Measurements from ENCODE around the gene CDAN1. TPM values are rescaled to one million over a fixed set of nuclear protein-coding genes. Genes with fewer than 3 reads are reported as not detected.

The CDAN1 gene
- total and polyA plus RNA-seq, 2 of the 4 experiments (the other 2 are of a cell fraction): 4.7 to 5.6 TPM

- Histone ChIP-seq H4K20me1 (ENCODE audit: insufficient read depth, low read length) (no peaks in the 10 kb centered on the region), H3K4ac (ENCODE audit: low read depth, low read length) (no peak overlapping the region), H3K9me3 (ENCODE audit: control insufficient read depth, insufficient read depth, low read length) (no peaks in the 10 kb centered on the region), H3K56ac (ENCODE audit: extremely low read depth, insufficient read depth, low read length) (no peak overlapping the region), H3K9me1 (ENCODE audit: insufficient read depth, low read length) (peaks cover 21% of the 10 kb centered on the region; the same call in 1 of the 2 replicates), H4K91ac (ENCODE audit: insufficient read depth, low read depth, low read length) (no peak overlapping the region), H3K14ac (replicated peaks; ENCODE audit: low read depth, low read length) (no peak overlapping the region), H4K8ac (ENCODE audit: low read depth in 2 of 2, low read length in 2 of 2) (no peak overlapping the region), H3K4me2 (ENCODE audit: low read depth, low read length) (no peak overlapping the region), H3K27ac (ENCODE audit: insufficient read depth, low read length) (no peak overlapping the region), H3K36me3 (ENCODE audit: control insufficient read depth, insufficient read depth, low read length) (peaks cover 25% of the 10 kb centered on the region), H4K5ac (ENCODE audit: low read depth, low read length) (no peak overlapping the region), H2AFZ (replicated peaks; ENCODE audit: low read length, poor library complexity) (no peak overlapping the region), H3K23ac (ENCODE audit: low read depth, low read length) (no peak overlapping the region), H2BK15ac (ENCODE audit: low read depth, low read length) (no peak overlapping the region), H2BK120ac (ENCODE audit: low read depth, low read length) (no peak overlapping the region), H2AK9ac (replicated peaks; ENCODE audit: low read depth, low read length, poor library complexity) (no peak overlapping the region), H2BK20ac (ENCODE audit: low read depth, low read length) (no peak overlapping the region), H3K9ac (ENCODE audit: low read depth, low read length) (no peak overlapping the region), H3K4me3 (ENCODE audit: insufficient read depth, low read depth, low read length) (no peak overlapping the region), H2AK5ac (ENCODE audit: low read depth, low read length) (no peak overlapping the region), H3K4me1 (ENCODE audit: control insufficient read depth, insufficient read depth, low read length) (no peaks in the 10 kb centered on the region), H3K79me1 (ENCODE audit: low read depth in 1 of 2, low read length in 2 of 2) (no peaks in the 10 kb centered on the region), H3K27me3 (ENCODE audit: control insufficient read depth, insufficient read depth, low read length) (no peaks in the 10 kb centered on the region), H3K18ac (ENCODE audit: low read depth, low read length) (no peak overlapping the region), H2BK5ac (ENCODE audit: low read depth, low read length, poor library complexity, severe bottlenecking) (no peak overlapping the region)
- ChIA-PET POLR2A (ENCODE audit: unreplicated experiment) (no interaction called here), CTCF (interaction anchor here (0.6 kb wide), 1 partner anchor 225 kb away, joined by 4 read pairs; no protein-coding TSS in a partner anchor)
- TF ChIP-seq FOS (IDR thresholded peaks at IDR 0.05; ENCODE audit: low read depth, low read length): no peak
- TF ChIP-seq POLR2A (IDR thresholded peaks at IDR 0.05; ENCODE audit: low read depth, low read length): no peak
- no peak for TF ChIP-seq BHLHE40 (IDR thresholded peaks at IDR 0.05; ENCODE audit: low read depth, low read length)
- no peak for TF ChIP-seq ELK1 (IDR thresholded peaks at IDR 0.05; ENCODE audit: borderline replicate concordance, low read depth, low read length)
- no peak for TF ChIP-seq MXI1 (IDR thresholded peaks at IDR 0.05; ENCODE audit: borderline replicate concordance, low read depth, low read length)
- no peak for TF ChIP-seq USF2 (IDR thresholded peaks at IDR 0.05; ENCODE audit: low read depth, low read length)
- TF ChIP-seq NFE2L2 (IDR thresholded peaks at IDR 0.05; ENCODE audit: low read depth, low read length): no peak
- TF ChIP-seq CTCF (conservative IDR thresholded peaks at IDR 0.05; ENCODE audit: low read depth, low read length): no peak
- no peak for TF ChIP-seq RCOR1 (IDR thresholded peaks at IDR 0.05; ENCODE audit: insufficient replicate concordance, low read length)
- no peak for DNase-seq
- in situ Hi-C loops (cut with MboI; ENCODE audit: low sequenced_read_pairs): no loop called here
- 92% methylated on average over 2 of the region's 6 CpGs; no CpG with 5 or more reads in 1 of the 2 experiments for WGBS, 2 experiments (ENCODE audit: extremely low coverage in 2 of 2, insufficient read length in 1 of 2)
- intact Hi-C loops (cut with micrococcal nuclease): no loop called here
- dilution Hi-C loops (cut with HindIII; ENCODE audit: low sequenced_read_pairs, unreplicated experiment): no loop called here
- no TSS peak for BruUV-seq (replicated peaks)
- no peak for ATAC-seq (ENCODE audit: low read depth)
Measured at GRCh38 chr15:42693496-42693895, 43.4 kb downstream of the CDAN1 start.

Data from IMR-90 (cell line).